Activated CD4-positive, alpha-beta T cell treated with anti-CD3 and anti-CD28 coated beads, Interleukin-2, amount 10 ng/mL, durations not matched to agents 7 days and 5 days (primary cell): ENCODE measurements around the gene HNRNPA1. TPM values are rescaled to one million over a fixed set of nuclear protein-coding genes. Genes with fewer than 3 reads are reported as not detected.

Experiments used
- CTCF ChIA-PET: fragments of 350-600 bp; sonication (Branson Sonifier 250); formaldehyde crosslinking; loops from one replicate; lab custom pipeline; 2021; ENCODE audit warnings: antibody characterized with exemption; lab: Charles Lee
- POLR2A ChIA-PET: fragments of 350-600 bp; sonication (Branson Sonifier 250); formaldehyde crosslinking; loops from one replicate; lab custom pipeline; 2021; ENCODE audit warnings: antibody characterized with exemption; lab: Charles Lee
- DNase-seq: peaks from one replicate; pipeline ENCODE4 v3.0.0-alpha.2; 2020
- H3K27ac Mint-ChIP-seq: one replicate; pipeline ENCODE4 v1.8.0; 2021; ENCODE audit warnings: mild to moderate bottlenecking, moderate library complexity, mixed read lengths
- H3K27me3 Mint-ChIP-seq: one replicate; pipeline ENCODE4 v1.8.0; 2021; ENCODE audit warnings: mixed read lengths
- H3K36me3 Mint-ChIP-seq: one replicate; pipeline ENCODE4 v1.8.0; 2021; ENCODE audit warnings: low read depth, mixed read lengths
- H3K4me1 Mint-ChIP-seq: one replicate; pipeline ENCODE4 v1.8.0; 2021; ENCODE audit warnings: mixed read lengths
- H3K4me3 Mint-ChIP-seq: one replicate; pipeline ENCODE4 v1.8.0; 2021; ENCODE audit warnings: mild to moderate bottlenecking, moderate library complexity, mixed read lengths
- H3K9me3 Mint-ChIP-seq: one replicate; pipeline ENCODE4 v1.8.0; 2021; ENCODE audit warnings: mixed read lengths
- total RNA-seq, 2 experiments: library from RNA; stranded (reverse); gene quantifications; one replicate each; pipeline ENCODE4 v1.2.3, GENCODE V29; 2021

Gene HNRNPA1
- total RNA-seq, 2 experiments from 2014 or later: 1,432 to 1,554 TPM

GRCh38 chr12:54292931-54293241 is 12.4 kb downstream of the HNRNPA1 start:
- DNase-seq: no peak
- Mint-ChIP-seq H3K36me3 (peaks cover 4% of the 10 kb centered on the region), H3K27ac (no peak overlapping the region), H3K27me3 (peaks cover 6% of the 10 kb centered on the region), H3K4me1 (peaks cover 10% of the 10 kb centered on the region), H3K9me3 (no peaks in the 10 kb centered on the region), H3K4me3 (no peak overlapping the region)
- ChIA-PET POLR2A (interaction anchor here (1.1 kb wide), 1 partner anchor 66 kb away, joined by 4 read pairs; no protein-coding TSS in a partner anchor), CTCF (interaction anchor here (1.1 to 4.1 kb wide), 12 partner anchors 9 to 147 kb away, joined by 3 to 16 read pairs (median 4); partner anchors contain the start of genes CBX5, COPZ1 and HNRNPA1)

- no peaks in the 10 kb centered on the region for H3K36me3 Mint-ChIP-seq
- DNase-seq: peak; percentile 72
- CTCF ChIA-PET: interaction anchor here (0.6 to 4.1 kb wide), 20 partner anchors 8 to 1518 kb away, joined by 3 to 15 read pairs (median 4); partner anchors contain the start of genes CBX5, HNRNPA1 and ZNF385A
- no peak overlapping the region for H3K27ac Mint-ChIP-seq
- no peak overlapping the region for H3K4me3 Mint-ChIP-seq
- H3K9me3 Mint-ChIP-seq: no peaks in the 10 kb centered on the region
- peaks cover 15% of the 10 kb centered on the region for H3K27me3 Mint-ChIP-seq
- POLR2A ChIA-PET: no interaction called here
- H3K4me1 Mint-ChIP-seq: peaks cover 9% of the 10 kb centered on the region
These were observed 13.8 kb downstream of the HNRNPA1 start for GRCh38 chr12:54294152-54294952.

GRCh38 chr12:54294953-54295566 is 14.5 kb downstream of the HNRNPA1 start:
- CTCF ChIA-PET: interaction anchor here (0.6 to 4.1 kb wide), 13 partner anchors 8 to 90 kb away, joined by 3 to 15 read pairs (median 7); partner anchors contain the start of genes CBX5, HNRNPA1 and ZNF385A
- no peak overlapping the region for H3K4me3 Mint-ChIP-seq
- H3K36me3 Mint-ChIP-seq: no peaks in the 10 kb centered on the region
- no peak for DNase-seq
- peaks cover 9% of the 10 kb centered on the region for H3K4me1 Mint-ChIP-seq
- no peaks in the 10 kb centered on the region for H3K9me3 Mint-ChIP-seq
- no peak overlapping the region for H3K27ac Mint-ChIP-seq
- POLR2A ChIA-PET: no interaction called here
- peaks cover 22% of the 10 kb centered on the region for H3K27me3 Mint-ChIP-seq

DNA sequence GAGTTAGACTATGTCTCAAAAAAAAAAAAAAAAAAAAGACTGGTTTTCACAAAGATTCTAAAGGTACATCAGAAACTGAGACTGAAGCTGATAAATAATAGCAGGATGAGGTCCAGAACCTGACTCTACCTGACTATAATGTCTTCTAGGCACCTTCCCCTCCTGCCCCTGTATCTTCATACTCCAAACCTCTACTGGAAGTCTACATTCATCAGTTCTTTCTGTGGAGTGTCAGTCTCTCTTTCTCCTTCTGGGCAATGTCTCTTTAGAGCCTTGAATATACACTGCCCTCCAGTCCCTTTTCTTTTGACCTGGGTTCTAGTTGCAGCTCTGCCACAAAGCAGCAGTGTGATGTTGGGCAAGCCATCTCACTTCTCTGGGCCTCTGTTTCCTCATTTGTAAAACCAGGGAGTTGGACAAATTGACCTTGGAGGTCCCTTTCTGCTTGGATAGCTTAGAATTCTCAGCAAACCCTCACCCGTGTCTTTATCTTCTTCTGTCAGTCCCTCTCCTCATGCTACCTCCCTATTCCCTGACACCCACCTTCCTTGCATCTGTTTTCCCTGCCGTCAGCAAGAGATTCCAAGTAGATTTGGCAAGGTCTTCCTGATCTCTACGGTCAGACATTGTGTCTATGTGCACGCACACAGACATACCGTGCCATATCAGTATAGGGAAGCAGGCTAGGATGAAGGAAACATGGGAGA is 16.0 kb downstream of the HNRNPA1 start:
- Mint-ChIP-seq H3K4me3 (no peak overlapping the region), H3K36me3 (no peaks in the 10 kb centered on the region)

GRCh38 chr12:54298904-54299303 is 18.4 kb downstream of the HNRNPA1 start:
- Mint-ChIP-seq H3K4me3 (no peak overlapping the region), H3K9me3 (no peaks in the 10 kb centered on the region), H3K4me1 (peaks cover 20% of the 10 kb centered on the region), H3K27ac (no peak overlapping the region), H3K27me3 (peaks cover 57% of the 10 kb centered on the region), H3K36me3 (no peaks in the 10 kb centered on the region)
- DNase-seq: no peak
- POLR2A ChIA-PET: interaction anchor here (0.6 kb wide), 1 partner anchor 38 kb away, joined by 3 read pairs; no protein-coding TSS in a partner anchor
- CTCF ChIA-PET: interaction anchor here (0.6 to 2.3 kb wide), 8 partner anchors 9 to 89 kb away, joined by 3 to 6 read pairs (median 6); partner anchors contain the start of gene COPZ1

More for the DNA sequence above, 16.0 kb downstream of the HNRNPA1 start:
- CTCF ChIA-PET: interaction anchor here (0.6 to 4.1 kb wide), 11 partner anchors 10 to 105 kb away, joined by 3 to 14 read pairs (median 4); partner anchors contain the start of genes CBX5 and HNRNPA1
- H3K4me1 Mint-ChIP-seq: peaks cover 14% of the 10 kb centered on the region
- peaks cover 37% of the 10 kb centered on the region for H3K27me3 Mint-ChIP-seq
- H3K9me3 Mint-ChIP-seq: no peaks in the 10 kb centered on the region
- POLR2A ChIA-PET: no interaction called here
- H3K27ac Mint-ChIP-seq: no peak overlapping the region
- DNase-seq: no peak

- POLR2A ChIA-PET: interaction anchor here (0.6 kb wide), 1 partner anchor 35 kb away, joined by 6 read pairs; no protein-coding TSS in a partner anchor
These were observed 19.1 kb downstream of the HNRNPA1 start for GRCh38 chr12:54299515-54300224.

GRCh38 chr12:54300225-54300731 is 19.8 kb downstream of the HNRNPA1 start:
- H3K4me3 Mint-ChIP-seq: no peak overlapping the region
- no peaks in the 10 kb centered on the region for H3K9me3 Mint-ChIP-seq
- peaks cover 68% of the 10 kb centered on the region for H3K27me3 Mint-ChIP-seq

More at GRCh38 chr12:54299515-54300224, 19.1 kb downstream of the HNRNPA1 start:
- no peaks in the 10 kb centered on the region for H3K9me3 Mint-ChIP-seq
- no peak overlapping the region for H3K4me3 Mint-ChIP-seq
- H3K4me1 Mint-ChIP-seq: peaks cover 28% of the 10 kb centered on the region
- DNase-seq: no peak
- no peaks in the 10 kb centered on the region for H3K36me3 Mint-ChIP-seq
- peaks cover 65% of the 10 kb centered on the region for H3K27me3 Mint-ChIP-seq
- H3K27ac Mint-ChIP-seq: no peak overlapping the region
- CTCF ChIA-PET: interaction anchor here (0.9 to 2.3 kb wide), 8 partner anchors 9 to 100 kb away, joined by 3 to 6 read pairs (median 6); partner anchors contain the start of gene COPZ1

DNA sequence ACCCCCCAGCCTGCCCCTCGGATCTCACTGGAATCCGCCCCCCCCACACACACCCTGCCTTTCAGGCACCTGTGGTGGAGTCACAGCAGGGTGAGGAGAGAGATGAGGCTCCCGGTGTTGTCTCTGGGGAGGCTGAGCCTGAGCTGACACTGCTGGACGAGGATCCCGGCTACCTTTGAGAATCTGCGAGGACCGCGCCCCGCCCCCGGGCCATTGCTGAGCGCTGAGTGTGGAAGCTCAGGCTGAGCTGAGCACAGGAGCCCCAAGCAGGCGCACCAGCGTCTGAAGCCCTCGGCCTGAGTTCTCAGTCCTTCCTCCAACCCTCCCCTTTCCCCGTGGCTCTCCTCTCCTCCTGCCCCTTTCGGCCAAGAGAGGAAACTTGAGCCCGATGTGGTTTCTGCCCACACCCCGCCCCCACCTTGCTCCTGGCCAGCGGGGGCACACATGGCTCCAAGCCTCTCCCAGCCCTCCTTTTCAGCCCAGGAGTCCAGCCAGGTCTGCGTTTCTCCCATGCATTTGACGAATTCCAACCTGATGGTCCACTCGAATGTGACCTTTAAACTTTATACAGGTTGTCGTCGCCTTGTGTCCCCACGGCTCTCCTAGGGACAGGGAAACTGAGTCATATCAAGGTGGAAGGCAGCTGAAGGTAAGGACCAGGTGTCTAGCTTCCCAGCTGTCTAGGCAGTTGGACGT is 20.4 kb downstream of the HNRNPA1 start, which contains the start of gene NFE2:
TSS of gene NFE2 (minus strand) at position 284 of the 696 bp plus-strand sequence. CDS start 5,767 bp downstream, outside the sequence.
- H3K4me3 Mint-ChIP-seq: no peak within 1 kb of the TSS
- H3K27me3 Mint-ChIP-seq: peaks cover 68% of the 10 kb centered on the region
- H3K4me1 Mint-ChIP-seq: peaks cover 29% of the 10 kb centered on the region
- no peaks in the 10 kb centered on the region for H3K9me3 Mint-ChIP-seq
- DNase-seq: no peak
- CTCF ChIA-PET: interaction anchor here (0.8 to 2.3 kb wide), 3 partner anchors 24 to 98 kb away, joined by 3 to 6 read pairs (median 5); partner anchors contain the start of gene COPZ1
- H3K27ac Mint-ChIP-seq: no peak within 1 kb of the TSS
- POLR2A ChIA-PET: no interaction called here
- H3K36me3 Mint-ChIP-seq: no peaks in the 10 kb centered on the region

More at GRCh38 chr12:54300225-54300731, 19.8 kb downstream of the HNRNPA1 start:
- no peak for DNase-seq
- Mint-ChIP-seq H3K27ac (no peak overlapping the region), H3K4me1 (peaks cover 29% of the 10 kb centered on the region), H3K36me3 (no peaks in the 10 kb centered on the region)
- POLR2A ChIA-PET: no interaction called here
- CTCF ChIA-PET: interaction anchor here (0.9 to 2.3 kb wide), 5 partner anchors 9 to 99 kb away, joined by 3 to 6 read pairs (median 5); partner anchors contain the start of gene COPZ1

GRCh38 chr12:54301428-54302048 is 21.0 kb downstream of the HNRNPA1 start:
- H3K36me3 Mint-ChIP-seq: no peaks in the 10 kb centered on the region
- peaks cover 30% of the 10 kb centered on the region for H3K4me1 Mint-ChIP-seq
- ChIA-PET POLR2A (no interaction called here), CTCF (interaction anchor here (0.6 to 1.2 kb wide), 6 partner anchors 8 to 1621 kb away, joined by 3 to 5 read pairs (median 4); partner anchors contain the start of gene COPZ1)
- no peak overlapping the region for H3K27ac Mint-ChIP-seq
- DNase-seq: no peak
- peaks cover 68% of the 10 kb centered on the region for H3K27me3 Mint-ChIP-seq
- H3K4me3 Mint-ChIP-seq: no peak overlapping the region
- H3K9me3 Mint-ChIP-seq: no peaks in the 10 kb centered on the region

- ChIA-PET POLR2A (no interaction called here), CTCF (no interaction called here)
- H3K4me3 Mint-ChIP-seq: no peak overlapping the region
- H3K27me3 Mint-ChIP-seq: peaks cover 69% of the 10 kb centered on the region
- no peak for DNase-seq
- no peaks in the 10 kb centered on the region for H3K9me3 Mint-ChIP-seq
- peaks cover 33% of the 10 kb centered on the region for H3K4me1 Mint-ChIP-seq
- no peak overlapping the region for H3K27ac Mint-ChIP-seq
- no peaks in the 10 kb centered on the region for H3K36me3 Mint-ChIP-seq
These were observed 23.1 kb downstream of the HNRNPA1 start for GRCh38 chr12:54303640-54304039.
